Esophagus muscularis mucosa (tissue), 4 donors: Measurements from ENCODE around the gene KNSTRN.

Experiments
- EP300 ChIP-seq: sonication (generic); formaldehyde crosslinking; IDR thresholded peaks from one replicate; pipeline ENCODE4 v1.6.1; 2017; ENCODE audit warnings: antibody characterized with exemption
- POLR2A ChIP-seq: fragments of 450-650 bp; IDR thresholded peaks from one replicate; pipeline ENCODE4 v1.6.1; 2017; ENCODE audit warnings: antibody characterized with exemption, moderate library complexity, mild to moderate bottlenecking, low read depth
- TF ChIP-seq, protein P1 (sequence below), 3 experiments: fragments of 200-600 bp in 2 of 3; fragments of 450-650 bp in 1 of 3; sonication (generic) in 2 of 3; IDR thresholded peaks; one replicate each; pipeline ENCODE4 v1.5.1; 2017 to 2019; ENCODE audit warnings: antibody characterized with exemption in 3 of 3, mild to moderate bottlenecking in 2 of 3, moderate library complexity in 1 of 3

- TF ChIP-seq, protein P1, sequence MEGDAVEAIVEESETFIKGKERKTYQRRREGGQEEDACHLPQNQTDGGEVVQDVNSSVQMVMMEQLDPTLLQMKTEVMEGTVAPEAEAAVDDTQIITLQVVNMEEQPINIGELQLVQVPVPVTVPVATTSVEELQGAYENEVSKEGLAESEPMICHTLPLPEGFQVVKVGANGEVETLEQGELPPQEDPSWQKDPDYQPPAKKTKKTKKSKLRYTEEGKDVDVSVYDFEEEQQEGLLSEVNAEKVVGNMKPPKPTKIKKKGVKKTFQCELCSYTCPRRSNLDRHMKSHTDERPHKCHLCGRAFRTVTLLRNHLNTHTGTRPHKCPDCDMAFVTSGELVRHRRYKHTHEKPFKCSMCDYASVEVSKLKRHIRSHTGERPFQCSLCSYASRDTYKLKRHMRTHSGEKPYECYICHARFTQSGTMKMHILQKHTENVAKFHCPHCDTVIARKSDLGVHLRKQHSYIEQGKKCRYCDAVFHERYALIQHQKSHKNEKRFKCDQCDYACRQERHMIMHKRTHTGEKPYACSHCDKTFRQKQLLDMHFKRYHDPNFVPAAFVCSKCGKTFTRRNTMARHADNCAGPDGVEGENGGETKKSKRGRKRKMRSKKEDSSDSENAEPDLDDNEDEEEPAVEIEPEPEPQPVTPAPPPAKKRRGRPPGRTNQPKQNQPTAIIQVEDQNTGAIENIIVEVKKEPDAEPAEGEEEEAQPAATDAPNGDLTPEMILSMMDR (IDR thresholded peaks at IDR 0.05): no peak
- TF ChIP-seq POLR2A (no peak), EP300 (no peak)
Measured at GRCh38 chr15:40435023-40435709, 52.6 kb downstream of the KNSTRN start.
